Activated naive CD4-positive, alpha-beta T cell treated with anti-CD3 and anti-CD28 coated beads, Interleukin-2, amount 10 ng/mL, durations not matched to agents 7 days and 5 days (primary cell): Measurements from ENCODE around the gene KDF1.

Experiments
- CTCF ChIA-PET: fragments of 350-600 bp; sonication (Branson Sonifier 250); formaldehyde crosslinking; loops from one replicate; lab custom pipeline; 2021; ENCODE audit warnings: antibody characterized with exemption; lab: Charles Lee
- DNase-seq: peaks from one replicate; pipeline ENCODE4 v3.0.0-alpha.2; 2020
- H3K27ac Mint-ChIP-seq: one replicate; pipeline ENCODE4 v1.8.0; 2021; ENCODE audit warnings: mild to moderate bottlenecking, moderate library complexity, mixed read lengths
- H3K27me3 Mint-ChIP-seq: one replicate; pipeline ENCODE4 v1.8.0; 2021; ENCODE audit warnings: mild to moderate bottlenecking, mixed read lengths
- H3K36me3 Mint-ChIP-seq: one replicate; pipeline ENCODE4 v1.8.0; 2021; ENCODE audit warnings: mixed read lengths
- H3K4me1 Mint-ChIP-seq: one replicate; pipeline ENCODE4 v1.8.0; 2021; ENCODE audit warnings: mixed read lengths
- H3K4me3 Mint-ChIP-seq: one replicate; pipeline ENCODE4 v1.8.0; 2021; ENCODE audit warnings: mild to moderate bottlenecking, moderate library complexity, mixed read lengths
- H3K9me3 Mint-ChIP-seq: one replicate; pipeline ENCODE4 v1.8.0; 2021; ENCODE audit warnings: mixed read lengths

KDF1 gene

DNA sequence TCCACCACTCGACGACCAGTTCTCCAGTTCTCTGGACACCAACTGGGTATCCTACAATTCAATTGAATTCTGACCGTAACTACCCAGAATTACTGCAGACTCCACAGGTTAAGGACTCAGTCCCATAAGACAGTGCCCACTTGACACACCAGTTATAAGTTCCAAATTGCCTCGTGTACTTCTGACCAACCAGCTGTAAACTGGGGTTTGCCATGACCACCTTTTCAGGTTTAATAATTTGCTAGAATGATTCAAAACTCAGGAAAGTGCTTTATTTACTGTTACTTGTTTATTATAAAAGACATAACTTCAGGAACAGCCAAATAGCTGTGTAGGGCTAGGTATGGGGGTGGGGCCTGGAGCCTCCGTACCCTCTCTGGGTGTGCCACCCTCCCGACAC lies 23.4 kb downstream of the KDF1 start:
- CTCF ChIA-PET, result no interaction called here
- peaks cover 18% of the 10 kb centered on the region for H3K36me3 Mint-ChIP-seq
- H3K4me1 Mint-ChIP-seq, result no peaks in the 10 kb centered on the region
- no peaks in the 10 kb centered on the region for H3K9me3 Mint-ChIP-seq
- no peak overlapping the region for H3K27ac Mint-ChIP-seq
- no peaks in the 10 kb centered on the region for H3K27me3 Mint-ChIP-seq
- DNase-seq, result no peak
- H3K4me3 Mint-ChIP-seq, result no peak overlapping the region

DNA sequence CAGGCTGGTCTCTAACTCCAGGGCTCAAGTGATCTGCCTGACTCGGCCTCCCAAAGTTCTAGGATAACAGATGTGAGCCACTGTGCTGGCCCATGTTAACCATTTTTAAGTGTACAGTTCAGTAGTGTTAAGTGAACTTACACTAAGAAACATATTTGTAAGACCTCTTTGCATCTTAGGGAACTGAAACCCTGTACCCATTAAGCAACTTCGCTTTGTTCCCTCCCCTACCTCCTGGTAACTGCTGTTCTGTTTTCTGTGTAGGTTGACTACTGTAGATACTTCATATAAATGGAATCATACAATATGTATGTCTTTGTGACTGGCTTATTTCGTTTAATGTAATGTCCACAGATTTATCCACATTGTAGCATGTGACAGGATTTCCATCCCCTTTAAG lies 27.7 kb downstream of the KDF1 start:
- no peak for DNase-seq
- no peak overlapping the region for H3K27ac Mint-ChIP-seq
- H3K4me3 Mint-ChIP-seq, result no peak overlapping the region
- H3K27me3 Mint-ChIP-seq, result no peaks in the 10 kb centered on the region
- peaks cover 22% of the 10 kb centered on the region for H3K36me3 Mint-ChIP-seq
- no peaks in the 10 kb centered on the region for H3K4me1 Mint-ChIP-seq
- no peaks in the 10 kb centered on the region for H3K9me3 Mint-ChIP-seq
- CTCF ChIA-PET, result no interaction called here

DNA sequence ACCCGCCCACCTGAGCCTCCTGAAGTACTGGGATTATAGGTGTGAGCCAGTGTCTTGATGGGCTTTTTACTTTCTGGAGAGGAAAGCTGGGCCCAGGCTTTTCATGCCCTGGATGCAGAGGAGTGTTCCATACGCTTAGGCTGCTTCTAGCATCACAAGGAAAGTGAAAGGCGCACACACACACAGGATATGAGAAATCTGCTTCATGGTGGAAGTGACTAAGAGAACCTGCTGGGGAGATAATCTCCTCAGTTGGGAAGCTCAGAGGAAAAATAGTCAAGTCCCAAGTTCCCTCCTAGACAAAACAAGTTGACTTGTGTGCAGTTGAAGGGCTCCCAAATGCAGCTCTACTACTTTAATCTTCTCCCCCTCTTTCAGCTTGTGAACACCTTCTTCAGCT lies 36.6 kb downstream of the KDF1 start:
- Mint-ChIP-seq H3K9me3 (no peaks in the 10 kb centered on the region), H3K4me3 (no peak overlapping the region), H3K27ac (no peak overlapping the region), H3K4me1 (peaks cover 40% of the 10 kb centered on the region), H3K27me3 (no peaks in the 10 kb centered on the region), H3K36me3 (peaks cover 29% of the 10 kb centered on the region)
- CTCF ChIA-PET, result interaction anchor here (0.8 kb wide), 1 partner anchor 9 kb away, joined by 4 read pairs; the partner anchor contains the start of gene NR0B2
- DNase-seq, result no peak

DNA sequence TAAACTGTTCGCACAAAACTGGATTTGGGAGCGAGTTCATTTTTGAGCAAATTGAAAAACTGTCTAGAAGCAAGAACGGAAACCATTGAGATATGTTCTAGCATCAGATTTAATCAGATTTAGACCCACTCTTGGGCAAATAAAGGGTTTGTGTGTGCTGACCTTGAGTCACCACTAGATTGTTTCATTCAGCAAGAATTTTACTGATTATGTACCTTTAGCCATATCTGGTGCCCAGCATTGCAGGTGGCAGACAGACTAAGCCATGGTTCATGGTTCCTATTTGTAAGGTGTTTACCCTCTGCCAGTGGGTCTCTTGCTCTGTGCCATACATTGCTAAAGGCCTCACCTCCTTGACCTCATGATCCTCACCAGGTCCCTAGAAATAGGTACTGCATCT lies 37.4 kb downstream of the KDF1 start:
- H3K4me1 Mint-ChIP-seq, result peaks cover 40% of the 10 kb centered on the region
- CTCF ChIA-PET, result no interaction called here
- H3K27ac Mint-ChIP-seq, result peak overlapping the region; percentile 68
- H3K27me3 Mint-ChIP-seq, result no peaks in the 10 kb centered on the region
- H3K4me3 Mint-ChIP-seq, result peak overlapping the region; percentile 95
- H3K36me3 Mint-ChIP-seq, result peaks cover 21% of the 10 kb centered on the region
- no peak for DNase-seq
- H3K9me3 Mint-ChIP-seq, result no peaks in the 10 kb centered on the region

DNA sequence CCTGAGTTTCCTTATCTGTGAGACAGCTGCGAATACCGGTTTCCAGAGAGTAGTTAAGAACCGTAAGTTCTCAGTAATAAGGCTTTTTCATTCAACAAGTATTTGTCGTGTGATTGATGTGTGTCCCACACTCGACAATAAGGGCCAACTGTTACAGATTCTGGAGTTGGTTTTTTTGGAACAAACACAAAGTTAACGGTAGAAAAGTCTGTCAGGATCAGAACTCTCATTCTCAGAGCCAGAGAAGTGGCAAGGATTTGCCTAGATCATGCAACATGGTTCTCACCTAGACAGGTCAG lies 37.9 kb downstream of the KDF1 start:
- peaks cover 40% of the 10 kb centered on the region for H3K4me1 Mint-ChIP-seq
- H3K27ac Mint-ChIP-seq, result peak overlapping the region; percentile 86
- no peaks in the 10 kb centered on the region for H3K9me3 Mint-ChIP-seq
- DNase-seq, result no peak
- H3K27me3 Mint-ChIP-seq, result no peaks in the 10 kb centered on the region
- H3K4me3 Mint-ChIP-seq, result peak overlapping the region; percentile 95
- peaks cover 20% of the 10 kb centered on the region for H3K36me3 Mint-ChIP-seq
- CTCF ChIA-PET, result no interaction called here

DNA sequence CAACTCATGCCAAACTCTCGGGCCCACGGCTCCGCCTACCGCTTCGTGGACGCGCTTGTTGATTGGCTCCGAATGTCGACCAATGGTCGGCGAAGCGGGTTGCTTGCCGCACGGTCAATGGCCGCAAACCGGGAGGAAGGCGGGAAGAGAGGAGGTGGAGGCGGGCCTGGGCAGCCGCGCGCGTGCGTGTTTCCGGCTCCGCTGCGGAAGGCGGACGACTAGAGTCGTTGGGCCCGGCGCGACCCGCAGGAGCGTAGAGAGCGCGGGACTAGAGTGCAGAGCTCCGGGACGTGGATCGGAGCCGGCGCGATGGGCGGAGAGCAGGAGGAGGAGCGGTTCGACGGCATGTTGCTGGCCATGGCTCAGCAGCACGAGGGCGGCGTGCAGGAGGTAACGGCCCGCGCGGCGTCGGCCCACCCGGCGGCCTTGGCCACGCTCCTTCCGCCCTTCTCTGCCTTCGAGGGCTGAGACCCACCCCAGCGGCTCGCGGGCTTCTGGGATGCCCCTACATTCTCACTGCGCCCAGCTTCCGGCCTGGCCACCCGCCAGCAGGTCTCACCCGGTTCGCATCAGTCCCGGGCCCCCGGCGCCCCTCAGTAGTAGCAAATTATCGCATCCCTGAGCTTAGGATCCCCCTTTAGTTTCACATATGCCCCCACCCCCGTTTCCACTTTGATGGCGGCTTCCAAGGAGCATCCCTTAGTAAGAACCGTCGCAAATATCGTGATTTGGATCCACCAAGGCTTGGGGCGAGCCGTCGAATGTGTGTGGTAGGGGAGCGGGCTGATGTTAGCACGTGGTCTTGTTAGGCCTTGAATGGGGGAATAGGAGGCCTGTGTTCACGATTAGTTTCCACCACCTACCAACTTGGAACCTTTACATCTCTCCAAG lies 38.5 kb downstream of the KDF1 start, which contains the start of gene NUDC:
Gene NUDC, plus strand, starts transcription at position 204 of the 891 bp plus-strand sequence. Its CDS starts 106 bp downstream, at position 310.
- Mint-ChIP-seq H3K36me3 (peaks cover 17% of the 10 kb centered on the region), H3K27ac (peak within 1 kb of the TSS; percentile 91), H3K27me3 (no peaks in the 10 kb centered on the region), H3K4me1 (peaks cover 40% of the 10 kb centered on the region), H3K9me3 (no peaks in the 10 kb centered on the region), H3K4me3 (peak within 1 kb of the TSS; percentile 95)
- peak; percentile 98 for DNase-seq
- CTCF ChIA-PET, result no interaction called here

DNA sequence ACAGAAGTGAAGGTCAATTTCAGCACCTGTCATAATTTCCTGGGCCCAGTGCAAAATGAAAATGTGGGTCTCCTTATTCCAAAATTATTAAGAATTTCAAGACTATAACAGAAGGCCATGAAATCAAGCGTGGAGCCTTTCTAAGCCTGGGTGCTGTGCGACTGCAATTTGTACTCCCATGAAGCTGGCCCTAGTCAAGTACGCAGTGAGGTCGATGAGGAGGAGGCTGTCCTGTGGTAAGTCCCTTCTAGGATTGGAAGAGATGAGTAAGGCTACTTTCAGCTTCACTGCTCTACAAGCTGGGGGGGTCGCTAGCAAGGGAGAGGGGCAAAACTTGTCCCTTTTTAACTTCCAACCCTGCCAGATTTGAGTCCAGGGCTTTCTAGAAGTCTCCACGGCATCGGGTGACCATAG lies 39.1 kb downstream of the KDF1 start:
- Mint-ChIP-seq H3K4me1 (peaks cover 39% of the 10 kb centered on the region), H3K4me3 (peak overlapping the region; percentile 95), H3K9me3 (no peaks in the 10 kb centered on the region), H3K27me3 (peaks cover under 1% of the 10 kb centered on the region), H3K36me3 (peaks cover 13% of the 10 kb centered on the region), H3K27ac (peak overlapping the region; percentile 91)
- CTCF ChIA-PET, result interaction anchor here (0.6 to 0.9 kb wide), 2 partner anchors 219 to 323 kb away, joined by 3 to 4 read pairs; no protein-coding TSS in a partner anchor
- DNase-seq, result no peak

DNA sequence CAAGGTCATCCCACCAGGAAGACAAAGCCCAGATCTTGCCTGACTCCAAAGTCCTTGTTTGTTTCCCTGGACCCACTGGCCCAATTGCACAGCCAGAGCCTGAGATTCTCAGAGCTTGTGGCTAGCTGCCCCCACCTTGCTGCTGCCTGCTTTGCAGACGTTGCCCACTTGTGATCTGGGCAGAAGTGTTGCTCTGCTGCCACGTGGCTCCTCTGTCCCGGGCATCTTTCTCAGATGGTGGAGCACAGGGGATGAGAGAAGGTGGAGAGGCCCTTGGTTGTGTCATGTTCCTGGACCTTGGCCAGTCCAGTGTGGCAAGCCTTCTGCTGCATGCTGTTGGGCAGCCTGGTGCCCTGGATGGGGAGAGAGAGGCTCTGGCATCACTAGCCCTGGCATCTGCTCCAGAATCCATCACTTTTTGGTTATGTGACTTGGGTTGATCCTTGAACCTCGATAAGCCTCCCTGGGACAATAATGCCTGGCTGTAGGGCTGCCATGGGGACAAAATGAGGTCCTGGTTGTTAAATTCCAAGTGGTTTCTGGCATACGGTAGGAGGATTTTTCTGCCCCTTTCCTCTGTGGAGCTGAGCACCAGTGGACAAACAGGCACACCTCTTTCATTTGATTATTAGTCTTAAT lies 44.9 kb downstream of the KDF1 start:
- H3K9me3 Mint-ChIP-seq, result no peaks in the 10 kb centered on the region
- H3K36me3 Mint-ChIP-seq, result no peaks in the 10 kb centered on the region
- DNase-seq, result no peak
- H3K27me3 Mint-ChIP-seq, result peaks cover 29% of the 10 kb centered on the region
- peaks cover 3% of the 10 kb centered on the region for H3K4me1 Mint-ChIP-seq
- CTCF ChIA-PET, result no interaction called here
- no peak overlapping the region for H3K27ac Mint-ChIP-seq
- H3K4me3 Mint-ChIP-seq, result no peak overlapping the region

DNA sequence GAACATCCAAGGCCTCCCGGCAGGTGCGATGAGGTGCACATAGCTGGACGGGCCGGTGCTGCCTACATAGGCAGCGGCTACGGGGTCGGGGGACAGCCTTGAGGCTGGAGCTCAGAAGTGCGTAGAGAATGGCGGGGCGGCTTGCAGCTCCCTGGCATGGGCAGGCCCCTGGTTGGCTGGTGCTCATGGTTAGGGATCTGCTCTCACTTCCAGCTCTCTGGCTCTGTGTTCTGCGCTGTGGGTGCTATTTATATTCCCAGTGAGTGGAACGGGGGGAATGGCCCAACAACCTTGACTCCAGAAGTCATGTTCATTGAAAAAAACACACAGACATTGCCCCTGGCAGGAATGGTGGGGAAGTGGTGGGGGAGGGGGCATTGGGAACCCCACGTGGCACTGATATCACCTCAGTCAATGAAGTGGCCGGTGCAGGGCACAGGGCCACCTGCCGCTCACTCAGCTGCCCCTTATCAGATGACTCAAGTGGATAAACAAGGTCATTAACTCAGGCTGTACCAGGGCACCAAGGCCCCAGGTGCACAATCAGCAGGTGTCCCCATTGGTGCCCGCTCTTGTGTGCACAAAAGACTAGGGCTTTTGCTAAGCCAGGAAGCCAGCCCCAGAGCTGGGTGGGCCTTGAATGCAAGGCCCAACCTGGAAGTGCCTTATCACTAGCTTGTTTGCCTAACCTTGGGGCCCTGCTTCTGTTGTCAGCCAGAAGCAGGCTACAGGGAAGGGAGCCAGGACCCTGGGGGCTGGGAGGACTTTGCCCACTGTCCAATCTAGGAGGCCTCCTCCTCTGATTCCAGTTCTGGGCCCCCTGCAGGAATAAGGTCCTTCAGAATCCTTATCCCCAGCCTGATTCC lies 46.3 kb downstream of the KDF1 start, which contains the start of gene NR0B2:
Gene NR0B2, minus strand, starts transcription at position 222 of the 866 bp plus-strand sequence. Its CDS starts 35 bp downstream, at position 187.
- CTCF ChIA-PET, result interaction anchor here (1.0 kb wide), 1 partner anchor 10 kb away, joined by 4 read pairs; no protein-coding TSS in a partner anchor
- Mint-ChIP-seq H3K27ac (no peak within 1 kb of the TSS), H3K36me3 (no peaks in the 10 kb centered on the region), H3K4me3 (no peak within 1 kb of the TSS), H3K4me1 (no peaks in the 10 kb centered on the region), H3K9me3 (no peaks in the 10 kb centered on the region), H3K27me3 (peaks cover 29% of the 10 kb centered on the region)
- DNase-seq, result no peak

DNA sequence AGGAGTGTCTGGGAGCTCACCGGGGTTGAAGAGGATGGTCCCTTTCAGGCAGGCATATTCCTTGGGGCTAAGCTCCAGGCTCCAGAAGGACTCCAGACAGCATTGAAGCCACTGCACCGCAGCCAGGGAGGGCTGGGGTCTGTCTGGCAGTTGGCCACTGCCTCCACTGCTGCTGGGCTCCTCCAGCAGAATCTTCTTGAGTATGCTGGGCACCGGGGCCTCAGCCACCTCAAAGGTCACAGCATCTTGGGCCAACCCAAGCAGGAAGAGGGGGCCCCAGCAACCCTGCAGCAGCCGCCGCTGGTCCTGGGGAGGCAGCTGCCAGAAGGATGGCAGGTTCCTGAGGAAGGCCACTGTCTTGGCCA lies 46.9 kb downstream of the KDF1 start:
- CTCF ChIA-PET, result interaction anchor here (0.8 kb wide), 1 partner anchor 84 kb away, joined by 4 read pairs; no protein-coding TSS in a partner anchor
- no peak for DNase-seq
- H3K36me3 Mint-ChIP-seq, result no peaks in the 10 kb centered on the region
- H3K4me3 Mint-ChIP-seq, result no peak overlapping the region
- H3K4me1 Mint-ChIP-seq, result no peaks in the 10 kb centered on the region
- H3K27ac Mint-ChIP-seq, result no peak overlapping the region
- H3K27me3 Mint-ChIP-seq, result peaks cover 29% of the 10 kb centered on the region
- no peaks in the 10 kb centered on the region for H3K9me3 Mint-ChIP-seq

DNA sequence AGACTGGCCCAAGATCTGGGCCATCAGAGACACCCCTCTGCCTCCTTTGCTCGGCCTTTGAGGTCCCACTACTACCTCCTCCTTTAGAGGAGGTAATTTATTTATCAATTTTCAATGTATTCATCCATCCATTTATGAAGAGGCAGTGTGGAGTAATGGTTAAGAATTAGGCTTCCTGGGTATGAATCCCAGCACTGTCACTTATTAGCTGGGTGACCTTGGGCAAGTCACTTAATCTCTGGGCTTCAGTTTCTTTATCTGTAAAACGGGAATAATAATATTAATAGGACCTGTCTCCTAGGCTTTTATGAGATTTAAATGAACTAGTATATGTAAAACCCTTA lies 48.1 kb downstream of the KDF1 start:
- DNase-seq, result no peak
- no peak overlapping the region for H3K27ac Mint-ChIP-seq
- CTCF ChIA-PET, result no interaction called here
- H3K27me3 Mint-ChIP-seq, result peaks cover 29% of the 10 kb centered on the region
- H3K4me3 Mint-ChIP-seq, result no peak overlapping the region
- no peaks in the 10 kb centered on the region for H3K9me3 Mint-ChIP-seq
- no peaks in the 10 kb centered on the region for H3K4me1 Mint-ChIP-seq
- H3K36me3 Mint-ChIP-seq, result no peaks in the 10 kb centered on the region

DNA sequence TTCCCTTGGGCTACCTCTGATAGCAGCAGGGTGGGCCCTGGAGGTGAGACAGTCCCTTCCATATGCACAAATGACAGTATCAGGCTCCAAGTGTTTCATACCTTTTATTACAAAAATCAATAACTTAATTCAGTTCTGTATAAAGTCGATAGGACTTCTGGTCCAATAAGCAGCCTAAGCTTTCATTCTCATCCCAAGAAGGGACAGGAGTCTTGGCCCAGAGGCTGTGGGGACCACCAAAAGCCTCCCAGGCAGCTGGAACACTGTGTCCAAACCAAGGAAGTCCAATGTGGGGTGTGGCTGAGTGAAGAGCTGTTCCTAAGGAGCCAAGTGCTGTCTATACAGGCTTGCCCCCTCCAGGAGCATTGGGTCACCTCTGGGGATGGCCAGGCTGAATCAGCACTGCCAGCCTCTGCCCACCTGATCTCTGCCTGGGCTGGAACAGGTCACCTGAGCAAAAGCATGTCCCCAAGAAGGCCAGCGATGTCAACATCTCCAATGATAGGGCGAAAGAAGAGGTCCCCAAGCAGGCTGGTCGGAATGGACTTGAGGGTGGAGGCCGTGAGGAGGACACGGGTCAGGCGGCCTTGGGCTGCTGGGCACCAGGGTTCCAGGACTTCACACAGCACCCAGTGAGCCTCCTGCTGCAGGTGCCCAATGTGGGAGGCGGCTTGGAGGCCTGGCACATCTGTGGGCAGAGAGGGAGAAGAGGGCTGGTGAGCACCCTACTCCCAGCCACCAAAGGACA lies 48.7 kb downstream of the KDF1 start:
- H3K27ac Mint-ChIP-seq, result no peak overlapping the region
- H3K4me1 Mint-ChIP-seq, result no peaks in the 10 kb centered on the region
- no peak overlapping the region for H3K4me3 Mint-ChIP-seq
- no peaks in the 10 kb centered on the region for H3K36me3 Mint-ChIP-seq
- no peaks in the 10 kb centered on the region for H3K9me3 Mint-ChIP-seq
- H3K27me3 Mint-ChIP-seq, result peaks cover 29% of the 10 kb centered on the region
- CTCF ChIA-PET, result interaction anchor here (0.6 kb wide), 1 partner anchor 135 kb away, joined by 3 read pairs; no protein-coding TSS in a partner anchor
- no peak for DNase-seq

DNA sequence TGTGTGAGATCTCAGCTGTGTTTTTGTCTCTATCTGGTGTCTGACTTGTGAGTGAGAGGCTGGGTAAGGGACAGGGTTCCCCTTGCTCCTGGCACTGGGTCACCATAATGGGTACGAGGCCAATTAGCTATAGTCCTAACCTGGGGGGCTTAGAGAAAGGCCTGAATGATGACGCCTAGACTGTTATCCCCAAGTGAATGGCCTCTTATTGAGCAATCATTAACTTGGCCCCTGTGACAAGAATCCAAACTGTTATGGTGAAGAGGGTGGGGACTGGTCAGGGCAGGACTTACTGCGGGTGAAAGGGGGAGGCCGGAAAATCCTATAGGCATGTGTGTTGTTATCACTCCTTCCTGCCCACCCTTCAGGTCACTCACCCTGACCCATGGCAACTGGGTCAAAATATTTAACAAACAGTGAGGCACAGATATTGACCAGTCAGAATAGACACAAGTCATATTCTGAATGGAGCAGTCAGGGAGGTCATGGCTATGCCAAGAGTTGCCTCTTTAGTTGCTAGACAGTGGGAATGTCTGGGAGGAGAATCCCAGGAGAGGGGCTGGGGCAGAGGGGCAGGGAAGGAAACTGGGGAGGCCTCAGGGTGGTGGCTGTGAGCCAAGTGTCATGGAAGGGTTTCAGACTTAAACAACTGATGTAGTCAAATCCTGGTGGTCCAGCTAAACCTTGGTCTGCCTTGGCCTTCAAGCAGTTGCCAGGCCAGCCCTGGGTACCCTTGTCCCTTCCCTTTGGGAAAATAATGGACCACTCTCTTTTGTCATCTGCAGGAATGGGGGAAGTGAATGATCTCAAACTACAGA lies 49.7 kb downstream of the KDF1 start:
- no peak for DNase-seq
- no peaks in the 10 kb centered on the region for H3K4me1 Mint-ChIP-seq
- no peak overlapping the region for H3K4me3 Mint-ChIP-seq
- H3K27ac Mint-ChIP-seq, result no peak overlapping the region
- H3K9me3 Mint-ChIP-seq, result no peaks in the 10 kb centered on the region
- peaks cover 22% of the 10 kb centered on the region for H3K27me3 Mint-ChIP-seq
- CTCF ChIA-PET, result interaction anchor here (0.6 kb wide), 1 partner anchor 136 kb away, joined by 3 read pairs; no protein-coding TSS in a partner anchor
- H3K36me3 Mint-ChIP-seq, result no peaks in the 10 kb centered on the region
